SU-DHL-6 (cell line): ENCODE results near the gene ZNF554.

Experiments used
- H2AFZ ChIP-seq: fragments of 200-600 bp; sonication (generic); 2 replicates; pipeline ENCODE4 v1.6.1; 2014; ENCODE audit warnings: low read depth, mild to moderate bottlenecking, moderate library complexity, mixed read lengths, antibody characterized with exemption, low read length; ENCODE audit not compliant: severe bottlenecking
- H3F3A ChIP-seq: fragments of 200-600 bp; shearing (Covaris generic); 2 replicates; pipeline ENCODE4 v1.6.0; 2016; ENCODE audit warnings: antibody characterized with exemption, mild to moderate bottlenecking; ENCODE audit not compliant: insufficient read depth
- H3K27ac ChIP-seq: fragments of 200-600 bp; sonication (generic); 2 replicates; pipeline ENCODE4 v1.5.1; 2016; ENCODE audit warnings: low read depth, mild to moderate bottlenecking, low read length, moderate library complexity, mixed read lengths
- H3K27me3 ChIP-seq: fragments of 200-600 bp; sonication (generic), shearing (Covaris generic); 2 replicates; pipeline ENCODE4 v1.6.0; 2014; ENCODE audit warnings: mild to moderate bottlenecking, low read length
- H3K36me3 ChIP-seq: fragments of 200-600 bp; sonication (generic); 2 replicates; pipeline ENCODE4 v1.6.1; 2014; ENCODE audit warnings: mild to moderate bottlenecking, low read length, mixed read lengths
- H3K4me2 ChIP-seq: fragments of 300-600, 200-600 bp; shearing (Covaris generic), sonication (generic); 2 replicates; pipeline ENCODE4 v1.6.0; 2014; ENCODE audit warnings: low read length, low read depth, mild to moderate bottlenecking; ENCODE audit not compliant: poor library complexity, severe bottlenecking
- H3K4me3 ChIP-seq: fragments of 200-600 bp; sonication (generic); 2 replicates; pipeline ENCODE4 v1.5.1; 2014; ENCODE audit warnings: antibody characterized with exemption, low read length, mild to moderate bottlenecking, mixed read lengths; ENCODE audit not compliant: insufficient read depth, poor library complexity, severe bottlenecking
- H3K79me2 ChIP-seq: fragments of 200-600 bp; sonication (generic); 2 replicates; pipeline ENCODE4 v1.6.1; 2014; ENCODE audit warnings: mild to moderate bottlenecking, low read length, moderate library complexity; ENCODE audit not compliant: insufficient read depth
- H3K9ac ChIP-seq: fragments of 200-600 bp; sonication (generic); 2 replicates; pipeline ENCODE4 v1.7.0; 2014; ENCODE audit warnings: mild to moderate bottlenecking, low read length
- H3K9me2 ChIP-seq: fragments of 200-600 bp; sonication (generic); replicated peaks from 2 replicates; pipeline ENCODE4 v1.6.1; 2014; ENCODE audit warnings: low read length; ENCODE audit not compliant: insufficient read depth
- H3K9me3 ChIP-seq: fragments of 200-600 bp; sonication (generic); 2 replicates; pipeline ENCODE4 v1.6.1; 2014; ENCODE audit warnings: low read length, mixed read lengths; ENCODE audit not compliant: insufficient read depth
- H4K20me1 ChIP-seq: fragments of 200-600 bp; sonication (generic); 2 replicates; pipeline ENCODE4 v1.6.1; 2014; ENCODE audit warnings: low read depth, mild to moderate bottlenecking, antibody characterized with exemption, low read length, moderate library complexity, mixed read lengths
- EZH2phosphoT487 ChIP-seq: fragments of 200-600 bp; sonication (generic), shearing (Covaris generic); conservative IDR thresholded peaks from 2 replicates; pipeline ENCODE4 v1.6.1; 2018; ENCODE audit warnings: mild to moderate bottlenecking, antibody characterized with exemption, low read length, moderate library complexity, mixed read lengths
- TF ChIP-seq, protein P1 (sequence below): fragments of 200-600 bp; sonication (generic); IDR thresholded peaks from one replicate; pipeline ENCODE4 v1.5.1; 2017; ENCODE audit warnings: antibody characterized with exemption, mild to moderate bottlenecking, low read length, moderate library complexity; ENCODE audit not compliant: insufficient read depth, poor library complexity, severe bottlenecking

ZNF554 gene

GRCh38 chr19:2782329-2782935 is 37.2 kb upstream of the ZNF554 start:
- Histone ChIP-seq H3K9ac (peak overlapping the region; percentile 95), H3K9me2 (no peaks in the 10 kb centered on the region), H3K4me3 (peak overlapping the region; percentile 87), H3K79me2 (peaks cover 77% of the 10 kb centered on the region), H3F3A (peaks cover 13% of the 10 kb centered on the region), H3K27ac (peak overlapping the region; percentile 43), H3K4me2 (peak overlapping the region; percentile 90), H2AFZ (peak overlapping the region; percentile 37), H3K36me3 (no peaks in the 10 kb centered on the region), H4K20me1 (no peaks in the 10 kb centered on the region; the same call in 1 of the 2 replicates), H3K27me3 (no peaks in the 10 kb centered on the region), H3K9me3 (no peaks in the 10 kb centered on the region)
- no peak for TF ChIP-seq EZH2phosphoT487
- TF ChIP-seq, protein P1, sequence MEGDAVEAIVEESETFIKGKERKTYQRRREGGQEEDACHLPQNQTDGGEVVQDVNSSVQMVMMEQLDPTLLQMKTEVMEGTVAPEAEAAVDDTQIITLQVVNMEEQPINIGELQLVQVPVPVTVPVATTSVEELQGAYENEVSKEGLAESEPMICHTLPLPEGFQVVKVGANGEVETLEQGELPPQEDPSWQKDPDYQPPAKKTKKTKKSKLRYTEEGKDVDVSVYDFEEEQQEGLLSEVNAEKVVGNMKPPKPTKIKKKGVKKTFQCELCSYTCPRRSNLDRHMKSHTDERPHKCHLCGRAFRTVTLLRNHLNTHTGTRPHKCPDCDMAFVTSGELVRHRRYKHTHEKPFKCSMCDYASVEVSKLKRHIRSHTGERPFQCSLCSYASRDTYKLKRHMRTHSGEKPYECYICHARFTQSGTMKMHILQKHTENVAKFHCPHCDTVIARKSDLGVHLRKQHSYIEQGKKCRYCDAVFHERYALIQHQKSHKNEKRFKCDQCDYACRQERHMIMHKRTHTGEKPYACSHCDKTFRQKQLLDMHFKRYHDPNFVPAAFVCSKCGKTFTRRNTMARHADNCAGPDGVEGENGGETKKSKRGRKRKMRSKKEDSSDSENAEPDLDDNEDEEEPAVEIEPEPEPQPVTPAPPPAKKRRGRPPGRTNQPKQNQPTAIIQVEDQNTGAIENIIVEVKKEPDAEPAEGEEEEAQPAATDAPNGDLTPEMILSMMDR: no peak

DNA sequence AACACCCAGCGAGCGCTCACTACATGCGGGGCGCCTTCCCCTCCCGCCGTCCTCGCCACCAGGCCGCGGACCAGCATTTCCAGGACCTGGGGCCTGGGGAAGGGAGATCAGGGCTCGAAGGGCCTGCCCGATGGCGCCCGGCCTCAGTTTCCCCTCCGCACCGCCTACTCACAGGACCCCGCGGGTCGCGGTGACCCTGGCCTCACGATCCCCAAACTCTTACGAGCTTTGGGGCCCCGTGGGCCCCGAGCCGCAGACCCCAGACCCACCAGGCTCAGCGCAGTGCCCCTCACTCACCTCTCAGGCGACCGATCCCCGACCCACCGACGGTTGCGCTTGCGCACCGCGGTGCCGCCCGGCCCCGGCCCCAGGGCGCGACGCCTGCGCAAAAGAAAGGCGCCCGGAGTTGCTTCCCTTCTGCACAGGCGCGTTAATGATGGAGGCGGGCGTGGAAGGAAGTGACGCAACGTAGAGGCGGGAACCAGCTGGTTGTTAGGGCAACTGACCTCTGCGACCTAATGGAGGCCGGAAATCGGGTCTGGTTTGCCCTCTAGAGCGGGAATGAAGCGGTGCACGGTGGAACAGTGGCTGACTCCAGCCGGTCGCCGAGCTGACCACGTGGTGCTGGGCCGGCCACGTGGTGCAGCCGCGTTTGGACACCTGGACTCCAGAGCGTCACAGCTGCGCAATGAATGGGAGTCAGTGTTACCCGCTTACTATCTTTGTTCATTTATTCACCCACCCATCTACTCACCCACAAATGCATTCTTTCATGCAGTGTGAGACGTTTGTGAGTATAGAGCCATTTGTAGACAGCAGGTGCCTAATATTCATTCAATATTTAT is 36.5 kb upstream of the ZNF554 start, which contains the start of gene SGTA:
SGTA (minus strand) TSS at position 338 of the 845 bp plus-strand sequence. CDS start 14,205 bp downstream, outside the sequence.
- Histone ChIP-seq H3K27me3 (no peaks in the 10 kb centered on the region), H3K36me3 (no peaks in the 10 kb centered on the region), H3K27ac (peak within 1 kb of the TSS; percentile 63), H3K9ac (peak within 1 kb of the TSS; percentile 95), H4K20me1 (no peaks in the 10 kb centered on the region; the same call in 1 of the 2 replicates), H3K79me2 (peaks cover 77% of the 10 kb centered on the region), H3F3A (peaks cover 13% of the 10 kb centered on the region), H3K4me3 (peak within 1 kb of the TSS; percentile 87), H3K9me2 (no peaks in the 10 kb centered on the region), H3K9me3 (no peaks in the 10 kb centered on the region), H3K4me2 (peak within 1 kb of the TSS; percentile 90), H2AFZ (peak within 1 kb of the TSS; percentile 49)
- TF ChIP-seq, protein P1: no peak
- no peak for TF ChIP-seq EZH2phosphoT487

- peaks cover 77% of the 10 kb centered on the region for H3K79me2 ChIP-seq
- H3K9me3 ChIP-seq: no peaks in the 10 kb centered on the region
- H3K36me3 ChIP-seq: no peaks in the 10 kb centered on the region
- no peak overlapping the region for H3K4me3 ChIP-seq
- no peaks in the 10 kb centered on the region for H3K9me2 ChIP-seq
- peak overlapping the region; percentile 63 for H3K27ac ChIP-seq
- H2AFZ ChIP-seq: peak overlapping the region; percentile 49
- peaks cover 13% of the 10 kb centered on the region for H3F3A ChIP-seq
- H3K27me3 ChIP-seq: no peaks in the 10 kb centered on the region
- H3K4me2 ChIP-seq: peak overlapping the region; percentile 63
- peak overlapping the region; percentile 30 for H3K9ac ChIP-seq
- TF ChIP-seq, protein P1: no peak
- no peak for TF ChIP-seq EZH2phosphoT487
- H4K20me1 ChIP-seq: no peaks in the 10 kb centered on the region; the same call in 1 of the 2 replicates
Observed at GRCh38 chr19:2783781-2784145, 35.9 kb upstream of the ZNF554 start.
